Measurements from ENCODE around the gene SPEM1.

SPEM1 gene

DNA sequence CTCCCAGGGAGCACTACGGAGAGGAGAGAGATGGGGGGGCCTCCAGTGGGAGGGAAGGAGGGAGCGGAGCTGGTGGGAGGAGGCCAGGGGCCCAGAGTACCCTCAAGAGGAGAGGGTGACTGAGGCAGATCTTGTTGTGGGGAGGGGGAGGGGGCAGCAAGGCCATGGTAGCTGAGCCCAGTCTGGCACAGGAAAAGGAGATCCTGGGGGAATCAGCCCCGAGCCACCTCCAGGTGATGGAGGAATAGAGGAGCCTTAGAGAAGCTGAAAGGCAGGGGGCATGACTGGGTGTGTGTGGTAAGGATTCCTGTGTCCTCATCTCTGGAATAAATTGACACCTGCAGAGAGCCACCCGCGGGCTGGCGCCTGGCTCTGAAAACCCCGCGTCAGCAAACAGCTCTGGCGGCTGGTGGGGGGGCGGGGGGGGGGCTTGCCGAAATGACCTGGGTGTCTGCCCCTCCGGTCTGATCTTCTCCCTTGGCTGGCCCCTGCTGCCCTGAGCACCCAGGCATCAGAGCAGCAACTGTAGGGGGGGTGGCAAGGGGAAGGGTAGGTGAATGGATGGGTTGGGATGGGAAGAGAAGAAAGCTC, 13.8 kb upstream of the SPEM1 start:
- peaks cover 25 to 41% of the 10 kb centered on the region in 2 donors for H3K27me3 Mint-ChIP-seq
- DNase-seq (no peak), ATAC-seq (replicated peaks) (no peak)
- peaks cover 14 to 27% of the 10 kb centered on the region in 2 donors for H3K4me1 Mint-ChIP-seq
- H3K36me3 Mint-ChIP-seq = peaks cover 4 to 5% of the 10 kb centered on the region in 2 donors
- peak overlapping the region; percentile 73 to 100 for H3K4me3 Mint-ChIP-seq
- H3K9me3 Mint-ChIP-seq = no peaks in the 10 kb centered on the region
- no peak overlapping the region for H3K27ac Mint-ChIP-seq

DNA sequence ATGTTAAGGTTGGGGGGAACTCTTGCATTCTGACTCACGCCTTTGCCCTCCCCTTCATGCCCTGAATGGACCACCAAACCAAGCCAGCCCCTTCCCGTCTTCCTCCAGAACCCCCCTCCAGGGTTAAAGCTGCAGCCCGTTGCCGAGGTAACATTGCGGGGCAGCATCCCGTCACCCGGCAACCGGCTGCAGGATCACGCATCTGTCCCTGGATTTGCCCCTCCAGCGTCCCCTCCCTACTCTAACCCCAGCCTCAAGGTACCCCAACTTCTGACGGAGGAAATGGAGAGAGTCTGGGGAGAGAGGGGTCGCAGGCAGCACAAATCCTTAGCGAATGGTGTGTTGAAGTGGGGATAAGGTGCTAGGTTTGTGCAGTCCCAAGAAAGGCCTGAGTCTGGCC, 13.0 kb upstream of the SPEM1 start:
- Mint-ChIP-seq H3K9me3 (no peaks in the 10 kb centered on the region), H3K36me3 (no peaks in the 10 kb centered on the region), H3K4me3 (peak overlapping the region in 1 of 2 donors; percentile 39), H3K27ac (no peak overlapping the region), H3K27me3 (peaks cover 25 to 41% of the 10 kb centered on the region in 2 donors), H3K4me1 (peaks cover 12 to 22% of the 10 kb centered on the region in 2 donors)
- DNase-seq (no peak), ATAC-seq (replicated peaks) (no peak)

DNA sequence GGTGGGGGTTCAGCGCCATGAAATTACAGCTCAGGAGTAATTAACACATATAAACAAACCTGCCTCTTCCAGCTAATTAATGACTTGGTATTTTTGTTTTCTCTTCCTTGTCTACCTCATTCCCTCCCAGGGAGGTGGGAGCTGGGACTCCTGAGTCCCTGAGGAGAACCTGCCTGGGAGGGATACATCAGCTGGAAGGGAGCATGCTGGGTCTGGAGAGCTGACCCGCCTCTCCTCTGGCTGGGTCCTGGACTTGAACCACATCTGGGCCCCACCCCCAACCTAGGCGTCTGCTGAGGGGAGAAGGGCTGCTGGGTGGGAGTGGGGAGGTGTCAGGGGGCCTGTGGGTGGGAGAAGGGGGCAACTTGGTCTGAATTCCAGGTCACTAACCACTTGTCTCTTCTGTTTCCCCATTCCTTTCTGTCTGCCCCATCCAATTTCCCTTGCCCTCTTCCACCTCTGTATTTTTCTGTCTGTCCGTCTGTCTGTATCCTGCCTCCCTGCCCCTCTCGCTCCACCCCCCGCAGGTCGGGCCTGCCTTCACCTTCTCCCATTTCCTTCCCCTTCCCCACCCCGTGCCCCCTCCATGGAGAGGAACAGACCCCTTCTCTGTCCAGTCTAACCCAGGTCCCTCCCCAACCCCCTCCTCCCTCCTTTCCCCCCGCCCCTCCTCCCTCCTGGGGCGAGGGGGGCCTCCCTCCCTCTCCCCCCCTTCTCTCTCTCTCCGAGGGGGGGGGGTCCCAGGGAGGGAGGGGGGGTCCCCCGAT, 12.5 kb upstream of the SPEM1 start, which contains the start of gene NLGN2:
Gene NLGN2, plus strand, starts transcription at position 361 of the 767 bp plus-strand sequence. CDS start 411 bp downstream, outside the sequence.
- H3K27ac Mint-ChIP-seq = no peak within 1 kb of the TSS
- H3K9me3 Mint-ChIP-seq = no peaks in the 10 kb centered on the region
- peaks cover 25 to 41% of the 10 kb centered on the region in 2 donors for H3K27me3 Mint-ChIP-seq
- DNase-seq = no peak
- H3K4me3 Mint-ChIP-seq = peak within 1 kb of the TSS in 1 of 2 donors; percentile 39
- H3K36me3 Mint-ChIP-seq = no peaks in the 10 kb centered on the region
- no peak for ATAC-seq (replicated peaks)
- H3K4me1 Mint-ChIP-seq = peaks cover 12 to 21% of the 10 kb centered on the region in 2 donors

GRCh38 chr17:7408252-7408727, 11.8 kb upstream of the SPEM1 start:
- no peak for ATAC-seq (replicated peaks)
- Mint-ChIP-seq H3K27ac (no peak overlapping the region), H3K27me3 (peaks cover 25 to 41% of the 10 kb centered on the region in 2 donors)

GRCh38 chr17:7408863-7409262, 11.3 kb upstream of the SPEM1 start:
- ATAC-seq (replicated peaks) (no peak), DNase-seq (no peak)
- Mint-ChIP-seq H3K27ac (no peak overlapping the region), H3K4me3 (no peak overlapping the region), H3K36me3 (no peaks in the 10 kb centered on the region), H3K9me3 (no peaks in the 10 kb centered on the region), H3K4me1 (peaks cover 8 to 14% of the 10 kb centered on the region in 2 donors), H3K27me3 (peaks cover 25 to 41% of the 10 kb centered on the region in 2 donors)

More at GRCh38 chr17:7408252-7408727, 11.8 kb upstream of the SPEM1 start:
- no peaks in the 10 kb centered on the region for H3K36me3 Mint-ChIP-seq
- no peak for DNase-seq
- peaks cover 8 to 15% of the 10 kb centered on the region in 2 donors for H3K4me1 Mint-ChIP-seq
- H3K4me3 Mint-ChIP-seq = no peak overlapping the region
- H3K9me3 Mint-ChIP-seq = no peaks in the 10 kb centered on the region

GRCh38 chr17:7409716-7410115, 10.4 kb upstream of the SPEM1 start:
- H3K36me3 Mint-ChIP-seq = no peaks in the 10 kb centered on the region
- peaks cover 8 to 14% of the 10 kb centered on the region in 2 donors for H3K4me1 Mint-ChIP-seq
- no peak for ATAC-seq (replicated peaks)
- no peak for DNase-seq
- H3K9me3 Mint-ChIP-seq = no peaks in the 10 kb centered on the region
- H3K27me3 Mint-ChIP-seq = peaks cover 25 to 41% of the 10 kb centered on the region in 2 donors
- no peak overlapping the region for H3K27ac Mint-ChIP-seq
- no peak overlapping the region for H3K4me3 Mint-ChIP-seq

- Mint-ChIP-seq H3K9me3 (no peaks in the 10 kb centered on the region), H3K4me1 (peaks cover 4% of the 10 kb centered on the region in 2 donors), H3K36me3 (no peaks in the 10 kb centered on the region), H3K27ac (no peak overlapping the region), H3K4me3 (no peak overlapping the region), H3K27me3 (peaks cover 20 to 35% of the 10 kb centered on the region in 2 donors)
- DNase-seq = no peak
- no peak for ATAC-seq (replicated peaks)
These were observed 9.3 kb upstream of the SPEM1 start for GRCh38 chr17:7410634-7411426.

DNA sequence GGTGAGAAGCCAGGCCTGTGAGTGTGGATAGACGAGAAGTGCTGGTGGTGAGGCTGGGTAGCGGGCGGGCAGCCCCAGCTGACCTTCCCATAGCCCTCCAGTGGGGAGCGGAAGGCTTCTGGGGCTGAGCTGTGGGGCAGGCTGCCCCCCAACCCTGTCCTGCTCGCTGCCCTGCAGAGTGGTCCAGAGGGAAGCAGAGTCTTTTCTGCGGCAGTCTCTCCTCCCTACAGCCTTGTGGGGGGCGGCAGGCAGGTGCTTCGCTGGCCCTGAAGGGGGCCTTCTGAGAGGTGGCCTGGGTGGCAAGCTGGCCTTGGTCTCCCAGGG, 8.7 kb upstream of the SPEM1 start:
- DNase-seq = no peak
- Mint-ChIP-seq H3K4me3 (no peak overlapping the region), H3K4me1 (peaks cover 0 to 2% of the 10 kb centered on the region in 2 donors), H3K36me3 (no peaks in the 10 kb centered on the region), H3K9me3 (no peaks in the 10 kb centered on the region), H3K27ac (no peak overlapping the region), H3K27me3 (peaks cover 16 to 30% of the 10 kb centered on the region in 2 donors)
- ATAC-seq (replicated peaks) = no peak

- Mint-ChIP-seq H3K4me3 (no peak overlapping the region), H3K36me3 (no peaks in the 10 kb centered on the region), H3K27ac (no peak overlapping the region), H3K27me3 (peaks cover 10 to 18% of the 10 kb centered on the region in 2 donors), H3K9me3 (no peaks in the 10 kb centered on the region), H3K4me1 (no peaks in the 10 kb centered on the region)
- ATAC-seq (replicated peaks) (peak in 1 of 2 donors; percentile 14), DNase-seq (no peak)
These were observed 6.7 kb upstream of the SPEM1 start for GRCh38 chr17:7413346-7413985.

DNA sequence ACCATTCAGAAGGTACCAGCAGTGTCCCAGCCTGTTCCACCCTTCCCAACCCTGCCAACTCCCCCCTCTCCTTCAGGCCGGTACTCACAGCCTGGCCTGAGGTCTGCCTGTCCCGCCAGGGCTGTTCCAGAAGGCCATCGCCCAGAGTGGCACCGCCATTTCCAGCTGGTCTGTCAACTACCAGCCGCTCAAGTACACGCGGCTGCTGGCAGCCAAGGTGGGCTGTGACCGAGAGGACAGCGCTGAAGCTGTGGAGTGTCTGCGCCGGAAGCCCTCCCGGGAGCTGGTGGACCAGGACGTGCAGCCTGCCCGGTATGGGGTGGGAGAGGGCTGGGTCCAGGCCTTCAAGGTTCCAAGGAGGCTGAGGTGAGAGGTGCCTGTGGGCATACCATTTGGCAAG, 5.3 kb upstream of the SPEM1 start:
- H3K4me1 Mint-ChIP-seq = no peaks in the 10 kb centered on the region
- peaks cover 1 to 16% of the 10 kb centered on the region in 2 donors for H3K27me3 Mint-ChIP-seq
- no peak for DNase-seq
- H3K9me3 Mint-ChIP-seq = no peaks in the 10 kb centered on the region
- ATAC-seq (replicated peaks) = no peak
- no peak overlapping the region for H3K4me3 Mint-ChIP-seq
- H3K36me3 Mint-ChIP-seq = no peaks in the 10 kb centered on the region
- H3K27ac Mint-ChIP-seq = no peak overlapping the region

- H3K27me3 Mint-ChIP-seq = peaks cover 0 to 11% of the 10 kb centered on the region in 2 donors
- H3K4me1 Mint-ChIP-seq = no peaks in the 10 kb centered on the region
- DNase-seq (no peak), ATAC-seq (replicated peaks) (no peak)
- no peaks in the 10 kb centered on the region for H3K36me3 Mint-ChIP-seq
- H3K9me3 Mint-ChIP-seq = no peaks in the 10 kb centered on the region
- H3K27ac Mint-ChIP-seq = no peak overlapping the region
- no peak overlapping the region for H3K4me3 Mint-ChIP-seq
These were observed 4.3 kb upstream of the SPEM1 start for GRCh38 chr17:7415784-7416183.

GRCh38 chr17:7416323-7416722, 3.8 kb upstream of the SPEM1 start:
- H3K36me3 Mint-ChIP-seq = no peaks in the 10 kb centered on the region
- no peaks in the 10 kb centered on the region for H3K9me3 Mint-ChIP-seq
- no peak overlapping the region for H3K4me3 Mint-ChIP-seq
- peaks cover 0 to 11% of the 10 kb centered on the region in 2 donors for H3K27me3 Mint-ChIP-seq
- no peak overlapping the region for H3K27ac Mint-ChIP-seq
- ATAC-seq (replicated peaks) = no peak
- H3K4me1 Mint-ChIP-seq = no peaks in the 10 kb centered on the region
- no peak for DNase-seq

- ATAC-seq (replicated peaks) = no peak
- H3K36me3 Mint-ChIP-seq = no peaks in the 10 kb centered on the region
- no peaks in the 10 kb centered on the region for H3K9me3 Mint-ChIP-seq
- H3K4me3 Mint-ChIP-seq = no peak overlapping the region
- H3K4me1 Mint-ChIP-seq = no peaks in the 10 kb centered on the region
- H3K27me3 Mint-ChIP-seq = peaks cover 0 to 11% of the 10 kb centered on the region in 2 donors
- DNase-seq = no peak
- no peak overlapping the region for H3K27ac Mint-ChIP-seq
These were observed 3.0 kb upstream of the SPEM1 start for GRCh38 chr17:7417056-7417655.

All from stimulated activated naive B cell treated with anti-CD40 and anti-IgM and Interleukin-4, amounts not matched to agents 10 μg/mL and 1 μg/mL and 100 μg/mL, for 72 hours (primary cell).